EL (cell line): Measurements from ENCODE around the gene DEPDC1.
A peak's percentile ranks its signal among the peaks of the same experiment; 100 is the strongest.
"Not testable (repeated sequence)": the region's sequence is repeated elsewhere in the genome, so short reads cannot be mapped to it uniquely, and the experiment has no call there.

Source experiments
- DNase-seq: peaks from one replicate; pipeline ENCODE4 v3.0.0-alpha.2; 2016

DEPDC1 gene, protein sequence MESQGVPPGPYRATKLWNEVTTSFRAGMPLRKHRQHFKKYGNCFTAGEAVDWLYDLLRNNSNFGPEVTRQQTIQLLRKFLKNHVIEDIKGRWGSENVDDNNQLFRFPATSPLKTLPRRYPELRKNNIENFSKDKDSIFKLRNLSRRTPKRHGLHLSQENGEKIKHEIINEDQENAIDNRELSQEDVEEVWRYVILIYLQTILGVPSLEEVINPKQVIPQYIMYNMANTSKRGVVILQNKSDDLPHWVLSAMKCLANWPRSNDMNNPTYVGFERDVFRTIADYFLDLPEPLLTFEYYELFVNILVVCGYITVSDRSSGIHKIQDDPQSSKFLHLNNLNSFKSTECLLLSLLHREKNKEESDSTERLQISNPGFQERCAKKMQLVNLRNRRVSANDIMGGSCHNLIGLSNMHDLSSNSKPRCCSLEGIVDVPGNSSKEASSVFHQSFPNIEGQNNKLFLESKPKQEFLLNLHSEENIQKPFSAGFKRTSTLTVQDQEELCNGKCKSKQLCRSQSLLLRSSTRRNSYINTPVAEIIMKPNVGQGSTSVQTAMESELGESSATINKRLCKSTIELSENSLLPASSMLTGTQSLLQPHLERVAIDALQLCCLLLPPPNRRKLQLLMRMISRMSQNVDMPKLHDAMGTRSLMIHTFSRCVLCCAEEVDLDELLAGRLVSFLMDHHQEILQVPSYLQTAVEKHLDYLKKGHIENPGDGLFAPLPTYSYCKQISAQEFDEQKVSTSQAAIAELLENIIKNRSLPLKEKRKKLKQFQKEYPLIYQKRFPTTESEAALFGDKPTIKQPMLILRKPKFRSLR

DNA sequence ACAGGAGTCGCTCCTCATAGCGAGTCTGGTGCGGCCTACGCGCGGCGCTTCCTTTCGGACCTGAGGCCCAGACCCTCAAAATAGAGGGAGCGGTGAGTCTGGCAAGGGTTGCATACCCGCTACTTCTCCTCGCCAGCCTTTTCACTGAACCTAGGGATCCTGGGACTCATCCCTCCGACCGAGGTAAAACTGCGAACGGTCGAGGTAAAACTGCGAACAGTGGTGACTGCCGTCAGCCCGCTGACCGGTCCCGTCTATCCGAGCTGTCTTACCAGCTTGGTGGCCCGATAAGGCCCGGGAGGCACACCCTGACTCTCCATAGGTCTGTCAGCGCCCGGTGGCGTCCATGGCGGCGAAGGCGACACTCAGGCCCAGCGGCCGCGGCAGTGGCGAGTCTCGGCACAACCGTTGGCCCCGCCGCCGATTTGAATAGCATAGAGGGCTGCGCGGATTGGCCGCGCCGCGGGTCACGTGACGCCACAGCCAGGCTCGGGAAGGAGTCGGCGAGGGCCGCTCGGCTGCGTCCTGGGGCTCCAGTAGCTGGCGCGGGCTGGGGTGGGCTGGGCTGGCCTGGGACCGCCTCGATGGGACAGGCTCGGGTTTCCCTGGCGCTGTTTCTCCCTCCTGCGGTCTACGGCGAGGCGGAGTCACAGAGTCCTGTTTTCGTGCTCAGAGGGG, at the start of gene DEPDC1:
Gene DEPDC1 (minus strand): TSS at position 403 of the 678 bp plus-strand sequence. CDS start 83 bp downstream, at position 320.
- DNase-seq: peak; percentile 95

DNA sequence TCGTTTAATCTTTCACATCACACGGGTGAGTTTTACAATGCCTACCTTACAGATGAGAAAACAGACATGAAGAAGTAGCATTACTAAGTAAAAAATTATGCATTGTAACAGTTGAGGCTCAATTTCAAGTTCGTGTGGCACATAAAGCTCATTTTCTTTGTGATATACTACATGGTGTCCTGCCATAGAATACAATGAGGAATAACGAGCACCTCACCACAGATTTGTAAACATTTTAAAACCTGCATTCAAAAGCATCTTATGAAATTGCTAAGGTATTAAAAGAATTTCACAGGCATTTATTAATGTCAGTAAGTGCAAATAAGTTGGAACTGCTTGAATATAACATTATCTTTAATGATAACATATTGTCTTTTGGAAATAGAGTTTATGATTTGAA, 47.8 kb upstream of the DEPDC1 start:
- no peak for DNase-seq

DNA sequence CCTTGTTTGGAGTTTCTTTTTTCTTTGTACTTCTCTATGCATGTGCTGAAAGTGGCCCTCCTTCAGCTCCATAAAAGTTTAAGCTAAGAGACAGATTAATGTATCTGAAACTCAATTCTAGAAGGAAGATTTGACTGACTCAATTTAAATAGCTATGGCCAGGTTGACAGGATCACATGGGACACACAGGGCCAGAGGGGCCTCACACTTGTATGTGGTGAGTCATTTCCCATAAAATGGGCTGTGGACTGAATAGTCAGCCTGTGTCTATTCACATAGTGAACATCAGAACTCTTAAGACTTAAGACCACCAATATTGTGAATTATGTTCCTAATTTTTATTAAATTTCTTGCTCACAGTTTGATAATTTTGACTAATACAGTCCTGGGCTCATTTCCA, 45.7 kb upstream of the DEPDC1 start:
- DNase-seq: peak; percentile 35

DNA sequence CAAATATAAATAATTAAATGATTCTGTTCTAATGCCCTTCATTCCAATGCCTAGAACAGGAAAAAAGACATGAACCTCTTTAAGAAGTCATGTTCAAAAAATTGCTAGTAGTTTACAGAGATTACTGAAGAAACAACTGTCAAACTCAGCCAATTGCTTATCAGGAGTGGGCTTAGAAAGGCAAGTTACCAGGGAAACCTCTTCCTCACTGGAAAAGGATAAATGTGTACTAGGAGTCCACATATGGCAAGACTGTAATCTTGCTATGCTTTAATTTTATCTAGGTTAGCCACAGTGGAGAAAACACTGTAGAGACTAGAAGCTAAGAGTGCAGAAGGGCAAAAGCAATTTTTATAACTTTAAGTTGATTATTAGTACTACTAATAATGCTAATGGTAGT, 42.1 kb upstream of the DEPDC1 start:
- no peak for DNase-seq

DNA sequence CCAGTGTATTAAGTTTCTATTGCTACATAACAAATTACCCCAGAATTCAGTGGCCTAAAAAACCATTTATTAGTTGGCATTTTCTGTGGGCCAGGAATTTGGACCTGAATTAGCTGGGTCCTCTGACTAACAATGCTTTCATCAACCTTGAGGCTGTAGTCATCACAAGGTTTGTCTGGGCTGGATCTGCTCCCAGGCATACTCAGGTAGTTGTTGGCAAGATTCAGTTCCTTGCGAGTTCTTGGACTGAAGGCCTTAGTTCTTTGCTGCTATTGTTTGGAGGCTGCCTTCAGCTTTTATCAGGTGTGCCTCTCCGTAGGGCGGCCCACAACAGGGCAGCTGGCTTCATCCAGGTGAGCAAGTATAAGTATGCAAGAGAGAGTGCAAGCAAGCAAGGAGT, 31.4 kb upstream of the DEPDC1 start:
- no peak for DNase-seq

DNA sequence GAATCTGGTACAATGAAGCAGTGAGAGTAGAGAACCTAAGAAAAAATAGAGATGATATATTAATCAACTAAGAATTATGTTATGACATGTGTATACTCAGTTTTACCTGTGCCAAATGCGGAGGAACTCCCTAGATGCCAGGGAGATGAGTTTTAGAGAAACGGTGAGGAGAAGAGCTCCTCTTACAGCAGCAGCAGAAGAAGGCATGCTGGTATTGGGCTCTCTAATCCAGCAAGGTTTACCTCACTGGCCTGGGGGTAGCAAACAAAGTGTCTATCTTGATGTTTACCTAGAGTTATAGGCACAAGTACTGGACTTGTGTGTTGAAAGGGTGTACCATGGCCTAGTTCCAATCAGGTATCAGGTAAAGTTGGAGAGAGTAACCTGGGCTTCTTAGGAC, 28.9 kb upstream of the DEPDC1 start:
- no peak for DNase-seq

DNA sequence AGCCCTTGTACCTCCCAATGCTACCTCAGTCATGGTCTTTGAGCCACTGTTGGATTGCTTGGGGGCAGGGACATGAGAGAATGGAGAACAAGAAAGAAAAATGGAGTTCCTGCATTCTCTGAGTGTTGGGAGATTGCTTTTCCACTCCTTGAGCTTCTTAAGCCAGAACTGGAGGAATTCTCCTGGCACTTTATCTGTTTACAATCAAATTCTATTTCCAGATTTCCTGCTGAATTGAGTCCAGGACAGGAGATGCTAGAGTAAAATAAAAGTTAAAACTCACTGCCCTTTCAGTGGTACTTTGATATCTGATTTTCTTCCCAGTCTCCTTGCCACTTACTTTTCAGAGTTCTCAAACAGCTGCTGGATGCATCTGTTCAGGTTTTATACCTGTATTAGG, 24.4 kb upstream of the DEPDC1 start:
- DNase-seq: no peak

DNA sequence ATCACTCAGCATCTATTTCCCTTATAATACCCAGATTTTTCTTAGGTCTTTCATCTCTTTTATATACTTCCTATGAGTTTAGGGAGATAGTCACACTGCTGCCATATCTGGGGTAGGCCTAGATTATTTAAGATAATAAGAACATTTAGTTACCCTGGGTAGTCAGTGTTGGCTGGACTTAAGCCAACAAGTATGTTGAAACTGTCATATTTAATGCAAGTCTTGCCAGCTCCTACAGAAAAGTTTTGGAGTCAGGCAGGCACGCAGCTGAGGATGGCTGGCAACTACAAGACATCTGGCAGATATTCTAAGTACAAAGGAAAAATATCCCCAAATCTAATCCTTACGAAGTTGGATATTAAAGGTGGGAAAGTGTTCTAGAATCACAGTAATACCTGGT, 19.2 kb upstream of the DEPDC1 start:
- DNase-seq: no peak

DNA sequence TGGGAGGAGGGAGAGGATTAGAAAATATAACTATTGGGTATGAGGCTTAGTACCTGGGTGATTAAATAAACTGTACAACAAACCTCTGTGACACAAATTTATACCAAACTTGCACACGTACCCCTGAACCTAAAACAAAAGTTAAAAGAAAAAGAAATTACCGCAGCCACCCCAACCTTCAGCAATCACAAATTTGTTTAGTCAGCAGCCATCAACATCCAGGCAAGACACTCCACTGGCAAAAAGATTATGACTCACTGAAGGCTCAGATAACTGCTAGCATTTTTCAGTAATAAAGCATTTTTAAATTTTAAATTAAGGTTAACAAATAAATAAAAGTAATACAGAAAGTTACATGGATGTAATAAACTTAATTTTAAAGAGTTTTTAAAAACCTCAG, 14.4 kb upstream of the DEPDC1 start:
- no peak for DNase-seq

DNA sequence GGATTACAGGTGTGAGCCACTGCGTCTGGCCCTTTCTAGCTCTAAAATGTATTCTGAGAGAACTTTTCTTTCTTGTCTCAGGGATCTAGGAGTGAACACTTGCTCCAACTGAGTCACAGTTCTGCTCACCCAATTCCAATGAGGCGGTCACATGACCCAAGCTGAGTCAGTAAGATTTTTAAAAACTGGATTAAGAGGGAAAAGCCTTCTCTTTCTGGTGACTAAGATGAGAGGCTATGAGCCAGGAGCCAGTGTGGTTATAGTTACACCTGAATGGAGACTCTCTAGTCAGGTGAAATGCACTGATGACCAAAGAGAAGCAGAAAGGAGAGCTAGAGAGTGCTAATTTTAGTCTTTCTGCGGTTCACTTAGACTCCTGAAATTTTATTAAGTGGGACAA, 9.5 kb upstream of the DEPDC1 start:
- DNase-seq: no peak

DNA sequence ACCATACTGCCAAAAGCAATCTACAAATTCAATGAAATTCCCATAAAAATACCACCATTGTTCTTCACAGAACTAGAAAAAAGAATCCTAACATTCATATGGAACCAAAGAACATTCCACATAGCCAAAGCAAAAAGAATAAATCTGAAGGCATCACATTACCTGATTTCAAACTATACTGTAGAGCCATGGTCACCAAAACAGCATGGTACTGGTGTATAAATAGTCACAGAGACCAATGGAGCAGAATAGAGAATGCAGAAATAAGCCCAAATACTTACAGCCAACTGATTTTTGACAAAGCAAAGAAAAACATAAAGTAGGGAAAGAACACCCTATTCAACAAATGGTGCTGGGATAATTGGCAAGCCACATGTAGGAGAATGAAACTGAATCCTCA, 6.2 kb upstream of the DEPDC1 start:
- no peak for DNase-seq

DNA sequence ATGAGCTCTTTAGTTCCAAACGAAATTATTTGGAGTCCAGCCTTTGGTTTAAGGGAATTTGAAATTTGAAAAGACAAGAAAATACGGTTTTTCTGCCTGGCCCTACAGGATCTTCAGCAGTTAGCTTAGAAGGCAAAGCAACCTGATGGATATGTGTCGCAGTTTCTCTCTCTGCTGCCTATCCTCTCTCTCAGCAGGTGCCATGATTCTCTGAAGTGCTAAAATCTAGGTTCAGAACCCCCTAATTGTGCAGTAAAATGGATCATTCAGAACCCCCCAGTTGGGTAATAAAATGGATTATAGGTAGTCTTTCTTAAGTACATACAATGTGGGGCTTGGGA, 446 bp upstream of the DEPDC1 start:
- DNase-seq: no peak

DNA sequence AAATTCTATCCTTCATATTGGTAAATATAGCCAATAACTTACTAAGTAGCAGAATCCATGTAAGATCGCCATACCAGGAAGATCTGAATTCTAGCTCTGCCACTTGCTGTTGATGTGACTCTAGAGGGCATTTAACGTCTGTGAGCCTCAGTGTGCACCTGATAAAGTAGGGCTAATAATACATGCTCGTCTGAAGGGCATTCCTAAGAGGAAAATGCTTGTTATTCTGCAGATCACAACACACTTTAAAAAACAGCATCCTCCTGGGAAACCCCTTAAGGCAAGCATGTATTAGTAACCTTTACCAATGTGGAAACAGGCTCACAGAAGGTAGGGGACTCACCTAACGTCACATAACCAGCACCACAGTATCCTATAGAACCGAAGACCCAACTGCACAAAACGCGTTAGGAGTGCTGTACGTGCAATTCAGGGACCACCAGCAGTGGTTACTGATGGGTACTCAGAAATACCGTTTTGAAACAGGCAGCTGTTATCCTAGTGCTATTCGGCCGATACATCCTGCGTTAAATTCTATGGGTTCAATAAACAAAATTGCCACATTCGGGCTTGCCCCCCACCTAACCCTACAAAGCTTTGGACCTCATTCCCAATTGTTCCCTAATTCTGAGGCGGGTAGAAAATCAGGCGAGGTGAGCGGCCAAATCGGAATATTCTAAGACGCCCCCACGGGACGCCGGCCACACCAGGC, 758 bp downstream of the DEPDC1 start:
- DNase-seq: peak; percentile 14

DNA sequence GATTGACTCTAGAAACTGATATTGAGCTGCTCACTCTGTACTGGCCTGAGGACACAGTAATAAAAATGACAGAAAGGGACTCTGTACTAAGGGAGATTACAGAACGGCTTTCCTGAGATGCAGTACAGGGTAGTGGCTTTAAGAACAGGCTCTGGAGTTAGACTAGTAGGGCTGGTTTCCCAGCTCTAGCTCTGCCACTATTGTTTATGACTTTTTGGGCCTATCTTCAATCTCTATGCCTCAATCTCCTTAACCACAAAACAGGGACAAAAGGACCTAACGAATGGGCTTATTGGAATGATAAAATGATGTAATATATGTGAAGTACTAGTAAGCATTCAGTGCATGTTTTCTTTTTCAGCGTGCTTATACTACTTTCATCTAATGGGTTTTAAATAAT, 1.4 kb downstream of the DEPDC1 start:
- peak; percentile 13 for DNase-seq

DNA sequence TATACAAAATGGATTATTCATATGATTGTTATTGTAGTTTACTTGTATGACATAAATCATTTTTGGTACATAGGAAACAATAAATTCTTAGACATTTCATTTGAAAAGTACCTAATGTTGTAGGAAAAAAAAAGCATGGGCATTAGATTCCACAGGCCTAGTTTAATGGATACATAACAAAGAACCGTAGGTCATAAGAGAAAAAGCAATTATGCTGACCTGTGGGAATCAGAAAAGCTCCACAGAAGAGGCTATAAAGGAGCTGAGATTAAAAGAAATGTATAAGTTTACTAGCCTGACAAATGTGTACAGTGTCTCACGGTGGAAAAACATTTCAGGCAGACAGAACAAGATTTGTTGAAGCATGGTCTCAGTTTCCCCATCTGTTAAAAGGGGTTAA, 3.7 kb downstream of the DEPDC1 start:
- no peak for DNase-seq

DNA sequence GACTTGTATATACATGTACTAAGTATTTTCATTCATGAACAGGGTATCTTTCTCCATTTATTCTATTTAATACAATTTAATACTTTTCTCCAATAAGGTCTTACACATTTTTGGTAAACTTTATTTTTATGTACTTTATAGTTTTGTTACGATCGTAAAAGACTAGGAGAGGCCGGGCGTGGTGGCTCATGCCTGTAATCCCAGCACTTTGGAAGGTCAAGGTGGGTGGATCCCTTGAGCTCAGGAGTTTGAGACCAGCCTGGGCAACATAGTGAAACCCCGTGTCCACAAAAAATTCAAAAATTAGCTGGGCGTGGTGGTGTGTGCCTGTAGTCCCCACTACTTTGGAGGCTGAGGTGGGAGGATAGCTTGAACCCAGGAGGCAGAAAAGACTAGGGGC, 4.6 kb downstream of the DEPDC1 start:
- DNase-seq: not testable (repeated sequence)

DNA sequence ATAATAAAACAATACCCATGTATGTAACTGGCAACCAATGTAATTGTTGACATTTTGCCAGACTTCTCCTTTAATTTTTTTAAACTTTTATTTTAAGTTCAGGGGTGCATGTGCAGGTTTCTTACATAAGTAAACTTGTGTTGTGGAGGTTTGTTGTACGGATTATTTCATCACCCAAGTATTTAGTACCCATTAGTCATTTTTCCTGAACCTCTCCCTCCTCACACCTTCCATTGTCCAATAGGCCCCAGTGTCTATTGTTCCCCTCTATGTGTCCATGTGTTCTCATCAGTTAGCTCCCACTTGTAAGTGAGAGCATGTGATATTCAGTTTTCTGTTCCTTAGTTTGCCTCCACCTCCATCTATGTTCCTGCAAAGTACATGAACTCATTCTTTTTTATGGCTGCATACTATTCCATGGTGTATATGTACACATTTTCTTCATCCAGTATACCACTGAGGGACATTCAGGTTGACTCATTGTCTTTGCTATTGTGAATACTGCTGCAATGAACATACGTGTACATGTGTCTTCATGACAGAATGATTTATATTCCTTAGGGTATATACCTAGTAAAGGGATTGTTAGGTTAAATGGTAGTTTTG, 6.7 kb downstream of the DEPDC1 start:
- DNase-seq: no peak

DNA sequence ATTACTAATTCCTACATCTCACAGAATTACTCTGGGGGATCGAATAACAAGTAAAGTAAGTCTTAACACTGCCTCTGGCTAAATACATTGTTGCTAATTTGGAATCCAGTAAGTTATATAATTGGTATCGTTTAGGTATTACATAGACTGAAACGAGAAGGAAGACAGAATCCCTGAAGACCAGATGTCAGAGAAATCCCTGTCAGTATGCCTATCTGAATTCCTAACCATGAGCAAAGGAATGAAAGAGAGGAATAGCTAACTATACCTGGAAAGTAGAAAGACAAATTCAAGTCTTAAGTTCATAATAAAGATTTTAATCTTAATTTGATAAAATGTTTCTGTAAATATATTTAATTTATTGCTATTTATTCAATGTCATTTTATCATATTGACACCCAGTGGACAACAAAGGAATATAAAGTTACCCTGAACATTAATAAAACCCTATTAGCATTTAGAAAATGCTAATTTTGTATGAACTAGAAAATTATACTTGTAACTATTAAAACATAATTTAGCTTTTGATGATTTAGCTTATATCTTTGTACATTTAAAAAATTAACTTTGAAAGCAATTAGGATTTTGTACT, 11.4 kb downstream of the DEPDC1 start:
- DNase-seq: no peak

DNA sequence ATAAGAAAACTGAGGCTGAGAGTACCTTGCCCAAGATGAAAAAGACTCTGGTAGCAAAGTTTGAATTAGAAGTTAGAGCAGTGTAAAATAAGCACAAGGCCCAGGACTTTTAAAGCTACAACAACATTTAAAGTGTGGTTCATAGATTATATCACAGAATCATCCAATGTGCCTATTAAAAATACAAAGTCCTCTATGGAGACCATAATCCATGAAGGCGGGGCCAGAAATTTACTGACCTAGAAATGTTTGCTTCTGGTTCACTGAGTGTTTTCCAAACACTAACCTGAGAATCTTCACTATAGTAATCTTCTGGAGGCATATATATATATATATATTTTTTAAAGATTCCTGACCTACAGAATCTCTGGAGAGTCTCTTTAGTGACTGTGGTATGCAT, 12.3 kb downstream of the DEPDC1 start:
- DNase-seq: no peak

DNA sequence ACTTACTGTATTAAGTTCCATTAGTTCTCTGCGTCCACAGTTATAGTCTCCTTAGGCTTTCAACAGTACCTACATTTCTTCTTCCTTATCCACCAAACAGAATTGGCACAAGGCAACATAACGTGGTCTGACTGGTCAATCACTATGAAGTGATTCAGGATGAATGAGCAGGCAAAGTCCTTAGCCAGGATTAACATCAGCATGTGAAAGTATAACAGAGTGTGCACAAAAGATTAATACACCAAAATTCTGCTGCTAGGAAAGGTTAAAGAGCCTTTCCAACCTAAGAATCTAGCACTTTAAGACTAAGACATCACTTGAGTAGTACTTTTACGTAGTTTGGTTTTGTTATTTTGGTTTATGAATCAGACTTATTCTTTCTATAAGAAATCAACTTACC, 15.8 kb downstream of the DEPDC1 start:
- no peak for DNase-seq

DNA sequence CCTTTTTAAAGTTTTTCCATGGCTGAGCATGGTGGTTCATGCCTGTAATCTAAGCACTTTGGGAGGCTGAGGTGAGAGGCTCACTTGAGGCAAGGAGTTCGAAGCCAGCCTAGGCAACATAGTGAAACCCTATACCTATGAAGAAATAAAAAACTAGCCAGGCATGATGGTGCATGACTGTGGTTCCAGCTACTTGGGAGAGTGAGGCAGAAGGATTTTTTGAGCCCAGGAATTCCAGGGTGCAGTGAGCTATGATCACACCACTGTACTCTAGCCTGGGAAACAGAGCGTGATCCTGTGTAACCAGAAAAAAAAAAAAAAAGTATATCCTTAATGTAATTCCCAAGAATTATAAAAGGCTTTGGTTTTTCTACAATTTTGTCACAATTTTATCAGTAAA, 17.4 kb downstream of the DEPDC1 start:
- DNase-seq: no peak

DNA sequence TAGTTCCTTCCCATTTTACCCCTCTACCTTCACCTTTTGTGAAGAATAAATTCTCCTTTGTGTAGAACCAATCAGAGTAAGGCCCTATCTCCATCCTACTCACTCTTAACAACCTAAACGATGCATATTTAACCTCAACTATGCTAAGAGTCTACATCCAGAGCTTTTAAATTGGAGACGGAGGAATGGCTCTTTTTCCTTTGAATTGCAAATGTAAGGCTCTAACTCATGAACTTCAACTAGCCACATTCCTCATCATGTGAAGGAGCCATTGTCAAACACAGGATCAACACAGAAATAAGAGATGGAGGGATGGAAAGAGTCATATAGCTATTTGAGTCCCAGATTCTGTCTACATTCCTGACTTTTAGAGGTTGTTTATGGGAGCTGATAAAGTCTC, 18.2 kb downstream of the DEPDC1 start:
- DNase-seq: no peak
